Activated CD4-positive, alpha-beta memory T cell treated with anti-CD3 and anti-CD28 coated beads, Interleukin-2, amount 10 ng/mL, durations not matched to agents 7 days and 5 days (primary cell): ENCODE results near the gene DCX. TPM values are rescaled to one million over a fixed set of nuclear protein-coding genes. Genes with fewer than 3 reads are reported as not detected.
"Not testable (repeated sequence)": the region's sequence is repeated elsewhere in the genome, so short reads cannot be mapped to it uniquely, and the experiment has no call there.

Experiments
- CTCF ChIA-PET: fragments of 350-600 bp; sonication (Branson Sonifier 250); formaldehyde crosslinking; loops from one replicate; lab custom pipeline; 2021; ENCODE audit warnings: antibody characterized with exemption, inconsistent platforms; lab: Charles Lee
- POLR2A ChIA-PET: fragments of 350-600 bp; sonication (Branson Sonifier 250); formaldehyde crosslinking; loops from one replicate; lab custom pipeline; 2021; ENCODE audit warnings: antibody characterized with exemption; lab: Charles Lee
- DNase-seq: peaks from one replicate; pipeline ENCODE4 v3.0.0-alpha.2; 2020
- H3K27ac Mint-ChIP-seq: one replicate; pipeline ENCODE4 v1.8.0; 2021; ENCODE audit warnings: mild to moderate bottlenecking, mixed read lengths
- H3K27me3 Mint-ChIP-seq: one replicate; pipeline ENCODE4 v1.8.0; 2021; ENCODE audit warnings: mixed read lengths
- H3K36me3 Mint-ChIP-seq: one replicate; pipeline ENCODE4 v1.8.0; 2021; ENCODE audit warnings: low read depth, mixed read lengths
- H3K4me1 Mint-ChIP-seq: one replicate; pipeline ENCODE4 v1.8.0; 2021; ENCODE audit warnings: mixed read lengths
- H3K4me3 Mint-ChIP-seq: one replicate; pipeline ENCODE4 v1.8.0; 2021; ENCODE audit warnings: mild to moderate bottlenecking, mixed read lengths
- H3K9me3 Mint-ChIP-seq: one replicate; pipeline ENCODE4 v1.8.0; 2021; ENCODE audit warnings: mixed read lengths
- total RNA-seq, 2 experiments: library from RNA; stranded (reverse); gene quantifications; one replicate each; pipeline ENCODE4 v1.2.3, GENCODE V29; 2021

The DCX gene
- total RNA-seq, 2 experiments from 2014 or later = not detected

GRCh38 chrX:111360839-111361238 is 51.2 kb downstream of the DCX start:
- no peaks in the 10 kb centered on the region for H3K36me3 Mint-ChIP-seq
- H3K27me3 Mint-ChIP-seq = no peaks in the 10 kb centered on the region
- no peak overlapping the region for H3K27ac Mint-ChIP-seq
- POLR2A ChIA-PET = no interaction called here
- no peak for DNase-seq
- no peak overlapping the region for H3K4me3 Mint-ChIP-seq
- H3K9me3 Mint-ChIP-seq = no peaks in the 10 kb centered on the region
- CTCF ChIA-PET = no interaction called here
- H3K4me1 Mint-ChIP-seq = no peaks in the 10 kb centered on the region

GRCh38 chrX:111355523-111356115 is 56.4 kb downstream of the DCX start:
- no peak overlapping the region for H3K27ac Mint-ChIP-seq
- H3K36me3 Mint-ChIP-seq = no peaks in the 10 kb centered on the region
- H3K4me3 Mint-ChIP-seq = no peak overlapping the region
- ChIA-PET POLR2A (no interaction called here), CTCF (no interaction called here)
- no peaks in the 10 kb centered on the region for H3K4me1 Mint-ChIP-seq
- no peaks in the 10 kb centered on the region for H3K9me3 Mint-ChIP-seq
- no peaks in the 10 kb centered on the region for H3K27me3 Mint-ChIP-seq
- no peak for DNase-seq

GRCh38 chrX:111354496-111354895 is 57.5 kb downstream of the DCX start:
- Mint-ChIP-seq H3K36me3 (no peaks in the 10 kb centered on the region), H3K4me1 (no peaks in the 10 kb centered on the region), H3K27me3 (no peaks in the 10 kb centered on the region), H3K9me3 (no peaks in the 10 kb centered on the region), H3K27ac (no peak overlapping the region), H3K4me3 (no peak overlapping the region)
- ChIA-PET CTCF (no interaction called here), POLR2A (no interaction called here)
- no peak for DNase-seq

GRCh38 chrX:111353793-111354192 is 58.2 kb downstream of the DCX start:
- Mint-ChIP-seq H3K27ac (no peak overlapping the region), H3K36me3 (no peaks in the 10 kb centered on the region), H3K4me3 (no peak overlapping the region), H3K27me3 (no peaks in the 10 kb centered on the region), H3K9me3 (no peaks in the 10 kb centered on the region), H3K4me1 (no peaks in the 10 kb centered on the region)
- CTCF ChIA-PET = no interaction called here
- POLR2A ChIA-PET = no interaction called here
- DNase-seq = no peak

- CTCF ChIA-PET = no interaction called here
Observed at GRCh38 chrX:111352424-111352823, 59.6 kb downstream of the DCX start.

GRCh38 chrX:111349934-111350333 is 62.1 kb downstream of the DCX start:
- no peaks in the 10 kb centered on the region for H3K4me1 Mint-ChIP-seq
- POLR2A ChIA-PET = no interaction called here
- H3K9me3 Mint-ChIP-seq = no peaks in the 10 kb centered on the region
- H3K4me3 Mint-ChIP-seq = no peak overlapping the region
- H3K27ac Mint-ChIP-seq = no peak overlapping the region
- CTCF ChIA-PET = no interaction called here
- no peaks in the 10 kb centered on the region for H3K27me3 Mint-ChIP-seq
- H3K36me3 Mint-ChIP-seq = no peaks in the 10 kb centered on the region
- DNase-seq = no peak

More at GRCh38 chrX:111352424-111352823, 59.6 kb downstream of the DCX start:
- H3K4me3 Mint-ChIP-seq = no peak overlapping the region
- no peaks in the 10 kb centered on the region for H3K4me1 Mint-ChIP-seq
- no peak for DNase-seq
- H3K27me3 Mint-ChIP-seq = no peaks in the 10 kb centered on the region
- no peak overlapping the region for H3K27ac Mint-ChIP-seq
- no peaks in the 10 kb centered on the region for H3K36me3 Mint-ChIP-seq
- H3K9me3 Mint-ChIP-seq = no peaks in the 10 kb centered on the region
- POLR2A ChIA-PET = no interaction called here

- DNase-seq = no peak
- Mint-ChIP-seq H3K4me1 (no peaks in the 10 kb centered on the region), H3K27me3 (no peaks in the 10 kb centered on the region), H3K4me3 (no peak overlapping the region), H3K36me3 (no peaks in the 10 kb centered on the region), H3K9me3 (no peaks in the 10 kb centered on the region), H3K27ac (no peak overlapping the region)
- POLR2A ChIA-PET = no interaction called here
- CTCF ChIA-PET = no interaction called here
Observed at GRCh38 chrX:111349101-111349500, 62.9 kb downstream of the DCX start.

- no peaks in the 10 kb centered on the region for H3K9me3 Mint-ChIP-seq
- POLR2A ChIA-PET = no interaction called here
- no peak overlapping the region for H3K27ac Mint-ChIP-seq
- CTCF ChIA-PET = no interaction called here
- H3K27me3 Mint-ChIP-seq = no peaks in the 10 kb centered on the region
- no peak for DNase-seq
- H3K4me1 Mint-ChIP-seq = no peaks in the 10 kb centered on the region
- H3K36me3 Mint-ChIP-seq = no peaks in the 10 kb centered on the region
- no peak overlapping the region for H3K4me3 Mint-ChIP-seq
Observed at GRCh38 chrX:111348429-111348828, 63.6 kb downstream of the DCX start.

- H3K36me3 Mint-ChIP-seq, POLR2A ChIA-PET: not testable (repeated sequence)
Observed at GRCh38 chrX:111346150-111346549, 65.8 kb downstream of the DCX start.

GRCh38 chrX:111340054-111340453 is 71.9 kb downstream of the DCX start:
- DNase-seq = no peak
- H3K36me3 Mint-ChIP-seq = no peaks in the 10 kb centered on the region
- no peaks in the 10 kb centered on the region for H3K9me3 Mint-ChIP-seq
- no peak overlapping the region for H3K4me3 Mint-ChIP-seq
- no peaks in the 10 kb centered on the region for H3K4me1 Mint-ChIP-seq
- ChIA-PET POLR2A (no interaction called here), CTCF (no interaction called here)
- no peaks in the 10 kb centered on the region for H3K27me3 Mint-ChIP-seq
- H3K27ac Mint-ChIP-seq = no peak overlapping the region

More at GRCh38 chrX:111346150-111346549, 65.8 kb downstream of the DCX start:
- CTCF ChIA-PET, H3K27me3 Mint-ChIP-seq, H3K4me1 Mint-ChIP-seq, H3K9me3 Mint-ChIP-seq, DNase-seq, H3K27ac Mint-ChIP-seq, H3K4me3 Mint-ChIP-seq: not testable (repeated sequence)

- ChIA-PET CTCF (no interaction called here), POLR2A (no interaction called here)
- no peak overlapping the region for H3K4me3 Mint-ChIP-seq
- H3K27ac Mint-ChIP-seq = no peak overlapping the region
- H3K27me3 Mint-ChIP-seq = no peaks in the 10 kb centered on the region
- no peak for DNase-seq
- no peaks in the 10 kb centered on the region for H3K9me3 Mint-ChIP-seq
- H3K36me3 Mint-ChIP-seq = no peaks in the 10 kb centered on the region
- H3K4me1 Mint-ChIP-seq = no peaks in the 10 kb centered on the region
Observed at GRCh38 chrX:111339212-111339611, 72.8 kb downstream of the DCX start.

GRCh38 chrX:111338095-111338698 is 73.8 kb downstream of the DCX start:
- H3K27me3 Mint-ChIP-seq = no peaks in the 10 kb centered on the region
- H3K4me1 Mint-ChIP-seq = no peaks in the 10 kb centered on the region
- no peak overlapping the region for H3K4me3 Mint-ChIP-seq
- no peak overlapping the region for H3K27ac Mint-ChIP-seq
- H3K9me3 Mint-ChIP-seq = no peaks in the 10 kb centered on the region
- no peaks in the 10 kb centered on the region for H3K36me3 Mint-ChIP-seq
- DNase-seq = no peak
- POLR2A ChIA-PET = no interaction called here
- CTCF ChIA-PET = no interaction called here

- Mint-ChIP-seq H3K27ac (no peak overlapping the region), H3K36me3 (no peaks in the 10 kb centered on the region), H3K9me3 (no peaks in the 10 kb centered on the region), H3K4me3 (no peak overlapping the region), H3K27me3 (no peaks in the 10 kb centered on the region), H3K4me1 (no peaks in the 10 kb centered on the region)
- CTCF ChIA-PET = no interaction called here
- no peak for DNase-seq
- POLR2A ChIA-PET = no interaction called here
Observed at GRCh38 chrX:111337067-111337637, 74.8 kb downstream of the DCX start.

- no peak for DNase-seq
- H3K9me3 Mint-ChIP-seq = no peaks in the 10 kb centered on the region
- CTCF ChIA-PET = no interaction called here
- H3K27ac Mint-ChIP-seq = no peak overlapping the region
- H3K36me3 Mint-ChIP-seq = no peaks in the 10 kb centered on the region
- POLR2A ChIA-PET = no interaction called here
- no peak overlapping the region for H3K4me3 Mint-ChIP-seq
- no peaks in the 10 kb centered on the region for H3K4me1 Mint-ChIP-seq
- H3K27me3 Mint-ChIP-seq = no peaks in the 10 kb centered on the region
Observed at GRCh38 chrX:111336141-111336540, 75.9 kb downstream of the DCX start.
